AG04450 (cell line): ENCODE data around the gene KEL. TPM values are rescaled to one million over a fixed set of nuclear protein-coding genes. Genes with fewer than 3 reads are reported as not detected.

Source experiments
- CTCF ChIA-PET: fragments of 300-600, 350-600 bp; formaldehyde crosslinking; extraction: SDS; loops from one replicate; lab custom pipeline; 2022; ENCODE audit warnings: antibody characterized with exemption, inconsistent platforms; lab: Charles Lee
- POLR2A ChIA-PET: fragments of 350-600 bp; formaldehyde crosslinking; extraction: SDS; loops from one replicate; lab custom pipeline; 2021; ENCODE audit warnings: antibody characterized with exemption, inconsistent platforms; lab: Yijun Ruan, JAX
- DNase-seq: peaks from one replicate; pipeline ENCODE4 v3.0.0-alpha.2; 2011; ENCODE audit warnings: low read depth, low spot score
- H3K27ac ChIP-seq: one replicate; pipeline ENCODE4 v1.5.1; 2012; ENCODE audit warnings: low read depth, low read length, control low read depth
- H3K27me3 ChIP-seq: one replicate; pipeline ENCODE4 v1.6.0; 2012; ENCODE audit warnings: low read length; ENCODE audit not compliant: control insufficient read depth, insufficient read depth
- H3K4me3 ChIP-seq: 2 replicates; pipeline ENCODE4 v1.5.1; 2011; ENCODE audit warnings: mild to moderate bottlenecking, low read depth, low read length, control low read depth
- H3K9me3 ChIP-seq: 2 replicates; pipeline ENCODE4 v1.5.1; 2012; ENCODE audit warnings: low read length; ENCODE audit not compliant: control insufficient read depth, insufficient read depth
- CTCF ChIP-seq: IDR thresholded peaks from 2 replicates; pipeline ENCODE4 v1.5.1; 2011; ENCODE audit warnings: low read depth, low read length, control low read depth, inconsistent platforms
- polyA plus RNA-seq: library from polyadenylated mRNA; depleted of rRNA; stranded (reverse); fragments of >200 nt; gene quantifications from 2 replicates; pipeline ENCODE4 v1.2.3, GENCODE V29; 2011

Gene KEL
- polyA plus RNA-seq, 1 experiment: 0.09 TPM

- CTCF ChIA-PET: no interaction called here
- H3K27me3 ChIP-seq: no peaks in the 10 kb centered on the region
- H3K9me3 ChIP-seq: peaks cover 12% of the 10 kb centered on the region
- POLR2A ChIA-PET: no interaction called here
- DNase-seq: no peak
- no peak overlapping the region for H3K27ac ChIP-seq
- H3K4me3 ChIP-seq: no peak overlapping the region
- no peak for TF ChIP-seq CTCF
Observed at GRCh38 chr7:142910481-142910880, 51.7 kb downstream of the KEL start.

- POLR2A ChIA-PET: no interaction called here
- no peak for DNase-seq
- no peaks in the 10 kb centered on the region for H3K27me3 ChIP-seq
- CTCF ChIA-PET: interaction anchor here (0.7 kb wide), 1 partner anchor 515 kb away, joined by 3 read pairs; no protein-coding TSS in a partner anchor
- H3K9me3 ChIP-seq: peaks cover 12% of the 10 kb centered on the region
- TF ChIP-seq CTCF: no peak
- H3K27ac ChIP-seq: no peak overlapping the region
- no peak overlapping the region for H3K4me3 ChIP-seq
Observed at GRCh38 chr7:142910031-142910433, 52.1 kb downstream of the KEL start.

- peaks cover 16% of the 10 kb centered on the region for H3K9me3 ChIP-seq
- no peak for DNase-seq
- POLR2A ChIA-PET: no interaction called here
- TF ChIP-seq CTCF: no peak
- H3K4me3 ChIP-seq: no peak overlapping the region
- H3K27me3 ChIP-seq: no peaks in the 10 kb centered on the region
- CTCF ChIA-PET: interaction anchor here (0.7 kb wide), 1 partner anchor 514 kb away, joined by 3 read pairs; no protein-coding TSS in a partner anchor
- no peak overlapping the region for H3K27ac ChIP-seq
Observed at GRCh38 chr7:142908921-142909890, 53.0 kb downstream of the KEL start.

GRCh38 chr7:142908290-142908689 lies 53.9 kb downstream of the KEL start:
- H3K27me3 ChIP-seq: no peaks in the 10 kb centered on the region
- no peak overlapping the region for H3K27ac ChIP-seq
- ChIA-PET POLR2A (no interaction called here), CTCF (no interaction called here)
- H3K9me3 ChIP-seq: peaks cover 16% of the 10 kb centered on the region
- no peak for DNase-seq
- H3K4me3 ChIP-seq: no peak overlapping the region
- no peak for TF ChIP-seq CTCF

- TF ChIP-seq CTCF: no peak
- H3K9me3 ChIP-seq: peaks cover 13% of the 10 kb centered on the region
- POLR2A ChIA-PET: no interaction called here
- H3K27me3 ChIP-seq: no peaks in the 10 kb centered on the region
- no peak for DNase-seq
- no peak overlapping the region for H3K4me3 ChIP-seq
- CTCF ChIA-PET: no interaction called here
- H3K27ac ChIP-seq: no peak overlapping the region
Observed at GRCh38 chr7:142906643-142907042, 55.5 kb downstream of the KEL start.
